ENCODE data around the gene PRPF6. TPM values are rescaled to one million over a fixed set of nuclear protein-coding genes. Genes with fewer than 3 reads are reported as not detected.
"Not testable (repeated sequence)": the region's sequence is repeated elsewhere in the genome, so short reads cannot be mapped to it uniquely, and the experiment has no call there.

Gene PRPF6
- polyA plus RNA-seq, 4 donors, result 86.0 to 95.4 (median 92.7) TPM

DNA sequence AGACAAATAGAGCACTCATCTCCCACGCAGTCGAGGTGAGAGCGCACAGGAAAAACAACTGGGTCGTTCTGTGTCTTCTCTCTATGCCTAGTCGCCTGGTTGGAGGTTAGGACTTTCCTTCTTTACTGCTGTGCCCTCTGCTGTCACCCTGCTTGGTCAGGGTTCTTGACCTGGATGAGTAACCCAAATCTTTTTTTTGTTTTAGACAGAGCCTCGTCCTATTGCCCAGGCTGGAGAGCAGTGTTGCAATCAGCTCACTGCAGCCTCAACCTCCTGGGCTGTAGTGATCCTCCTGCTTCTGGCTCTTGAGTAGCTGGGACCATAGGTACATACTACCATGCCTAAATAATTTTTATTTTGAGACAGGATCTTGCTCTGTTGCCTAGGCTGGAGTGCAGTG, 24.5 kb downstream of the PRPF6 start:
- no peak for DNase-seq (ENCODE audit: low read depth in 4 of 4, low spot score in 2 of 4)

DNA sequence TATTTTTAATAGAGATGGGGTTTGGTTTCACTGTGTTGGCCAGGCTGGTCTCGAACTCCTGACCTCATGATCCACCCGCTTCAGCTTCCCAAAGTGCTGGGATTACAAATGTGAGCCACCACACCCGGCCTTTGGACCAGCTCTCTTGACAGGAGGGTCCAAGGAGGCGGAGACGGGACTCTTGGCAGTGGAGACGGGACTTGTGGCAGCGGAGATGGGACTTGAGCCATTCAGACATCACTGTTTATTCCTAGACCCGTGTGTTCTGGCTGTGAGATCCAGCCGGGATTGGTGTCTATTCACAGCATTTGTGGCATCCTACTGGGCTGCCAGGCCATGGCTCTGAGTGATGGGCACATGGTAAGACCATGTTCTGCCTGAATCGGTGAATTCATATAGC, 25.6 kb downstream of the PRPF6 start:
- DNase-seq (ENCODE audit: low read depth in 4 of 4, low spot score in 2 of 4), result no peak

DNA sequence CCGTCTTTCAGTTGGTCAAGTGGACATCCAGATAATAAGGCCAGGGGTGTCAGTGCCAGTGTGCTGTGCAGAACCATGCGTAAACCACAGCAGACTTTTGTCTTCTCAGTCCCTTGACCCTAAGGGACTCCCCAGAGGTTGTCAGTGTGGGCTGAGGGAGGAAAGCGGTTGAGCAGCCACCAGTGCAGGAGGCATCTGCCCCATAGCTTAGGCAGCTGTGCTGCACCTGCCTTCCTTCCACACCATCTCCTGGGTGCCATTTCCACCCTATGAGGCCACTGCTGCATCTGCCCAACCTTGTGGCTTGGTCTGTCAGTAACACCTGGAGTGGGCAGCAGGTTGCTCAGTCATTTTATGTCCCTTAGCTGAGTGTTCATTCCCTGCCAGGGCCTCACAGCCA, 26.0 kb downstream of the PRPF6 start:
- DNase-seq (ENCODE audit: low read depth in 4 of 4, low spot score in 2 of 4), result no peak

DNA sequence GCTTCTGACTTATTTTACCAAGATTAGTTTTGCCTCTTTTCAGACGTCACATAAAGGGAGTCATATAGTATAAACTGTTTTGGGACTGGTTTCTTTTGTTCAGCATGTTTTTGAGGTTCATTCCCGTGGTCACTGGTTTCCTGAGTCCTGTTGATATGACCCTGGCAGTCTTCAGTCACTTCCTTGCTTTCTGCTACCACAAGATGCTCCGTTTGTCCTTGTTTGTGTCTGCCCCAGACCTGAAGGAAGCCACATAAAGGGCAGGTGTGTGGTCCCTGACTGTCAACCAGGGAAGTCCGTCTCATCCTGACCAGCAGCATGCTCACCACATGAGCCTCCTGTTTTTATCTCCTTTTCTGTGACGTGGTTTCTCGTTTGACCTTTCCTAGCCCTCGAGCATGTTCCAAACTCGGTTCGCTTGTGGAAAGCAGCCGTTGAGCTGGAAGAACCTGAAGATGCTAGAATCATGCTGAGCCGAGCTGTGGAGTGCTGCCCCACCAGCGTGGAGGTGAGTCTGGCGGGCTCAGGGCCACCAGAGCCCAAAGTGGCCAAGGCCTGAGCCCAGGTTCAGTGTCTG, 29.0 kb downstream of the PRPF6 start:
- DNase-seq (ENCODE audit: low read depth in 4 of 4, low spot score in 2 of 4), result no peak

DNA sequence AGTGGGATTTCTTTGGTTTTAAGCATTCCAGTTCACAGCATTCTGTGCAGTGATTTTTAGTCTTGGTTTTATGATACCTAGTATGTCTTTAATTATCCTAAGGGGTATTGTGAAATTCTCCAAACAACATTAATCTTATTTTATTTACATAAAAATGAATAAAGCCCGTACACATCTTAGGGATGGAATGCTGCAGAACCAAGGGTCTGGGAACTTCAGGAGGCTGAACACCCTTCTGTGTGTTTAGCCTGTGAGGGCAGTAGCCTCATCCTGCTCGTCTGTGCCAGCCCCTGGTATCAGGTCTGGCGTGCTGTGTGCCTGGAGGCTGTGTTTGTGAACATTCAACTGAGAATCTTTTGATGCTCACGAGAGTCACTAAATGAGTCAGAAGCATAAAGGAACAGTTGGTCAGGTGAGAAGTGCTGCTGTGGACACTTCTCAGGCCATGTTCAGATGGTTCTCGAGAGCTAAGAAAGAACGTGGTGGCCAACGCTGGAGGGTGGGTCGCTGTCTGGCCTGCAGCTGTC, 29.8 kb downstream of the PRPF6 start:
- no peak for DNase-seq (ENCODE audit: low read depth in 4 of 4, low spot score in 2 of 4)

DNA sequence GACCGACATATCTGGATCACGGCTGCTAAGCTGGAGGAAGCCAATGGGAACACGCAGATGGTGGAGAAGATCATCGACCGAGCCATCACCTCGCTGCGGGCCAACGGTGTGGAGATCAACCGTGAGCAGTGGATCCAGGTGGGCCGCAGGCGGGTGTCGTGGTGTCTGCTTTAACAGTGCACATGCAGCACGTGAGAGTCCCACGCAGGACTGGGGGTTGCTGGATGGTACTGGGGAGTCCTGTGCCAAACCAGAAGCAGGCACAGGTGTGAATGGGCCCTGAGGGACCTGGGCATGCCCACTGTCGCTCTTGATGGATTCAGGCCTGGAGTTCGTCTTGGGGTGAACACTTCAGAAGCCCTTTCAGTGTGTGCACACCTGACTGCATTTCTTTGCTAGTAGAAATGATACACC, 30.4 kb downstream of the PRPF6 start:
- DNase-seq (ENCODE audit: low read depth in 4 of 4, low spot score in 2 of 4), result no peak

DNA sequence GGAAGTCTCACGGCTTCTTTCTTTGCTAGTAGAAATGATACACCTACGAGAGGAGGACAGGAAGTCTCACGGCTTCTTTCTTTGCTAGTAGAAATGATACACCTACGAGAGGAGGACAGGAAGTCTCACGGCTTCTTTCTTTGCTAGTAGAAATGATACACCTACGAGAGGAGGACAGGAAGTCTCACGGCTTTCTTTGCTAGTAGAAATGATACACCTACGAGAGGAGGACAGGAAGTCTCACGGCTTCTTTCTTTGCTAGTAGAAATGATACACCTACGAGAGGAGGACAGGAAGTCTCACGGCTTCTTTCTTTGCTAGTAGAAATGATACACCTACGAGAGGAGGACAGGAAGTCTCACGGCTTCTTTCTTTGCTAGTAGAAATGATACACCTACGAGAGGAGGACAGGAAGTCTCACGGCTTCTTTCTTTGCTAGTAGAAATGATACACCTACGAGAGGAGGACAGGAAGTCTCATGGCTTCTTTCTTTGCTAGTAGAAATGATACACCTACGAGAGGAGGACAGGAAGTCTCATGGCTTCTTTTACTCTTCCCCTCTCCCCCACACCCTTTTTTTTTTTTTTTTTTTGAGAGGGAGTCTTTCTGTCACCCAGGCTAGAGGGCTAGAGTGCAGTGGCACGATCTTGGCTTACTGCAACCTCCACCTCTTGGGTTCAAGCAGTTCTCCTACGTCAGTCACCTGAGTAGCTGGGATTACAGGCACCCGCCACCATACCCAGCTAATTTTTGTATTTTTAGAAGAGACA, 31.6 kb downstream of the PRPF6 start:
- not testable (repeated sequence) for DNase-seq (ENCODE audit: low read depth in 4 of 4, low spot score in 2 of 4)

DNA sequence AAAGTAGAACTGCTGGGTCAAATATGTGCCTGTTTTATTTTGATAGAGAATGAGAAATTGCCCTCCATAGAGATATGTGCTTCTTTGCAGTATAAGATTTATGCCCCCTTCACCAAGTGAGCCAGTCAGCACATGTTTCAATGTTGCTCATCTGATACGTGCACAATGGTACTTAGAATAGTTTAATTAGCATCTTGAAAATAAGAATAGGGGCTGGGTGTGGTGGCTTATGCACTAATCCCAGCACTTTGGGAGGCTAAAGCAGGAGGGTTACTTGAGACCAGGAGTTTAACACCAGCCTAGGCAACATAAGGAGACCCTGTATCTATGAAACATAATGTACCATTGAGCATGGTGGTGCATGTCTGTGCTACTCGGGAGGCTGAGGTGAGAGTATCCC, 34.7 kb downstream of the PRPF6 start:
- no peak for DNase-seq (ENCODE audit: low read depth in 4 of 4, low spot score in 2 of 4)

DNA sequence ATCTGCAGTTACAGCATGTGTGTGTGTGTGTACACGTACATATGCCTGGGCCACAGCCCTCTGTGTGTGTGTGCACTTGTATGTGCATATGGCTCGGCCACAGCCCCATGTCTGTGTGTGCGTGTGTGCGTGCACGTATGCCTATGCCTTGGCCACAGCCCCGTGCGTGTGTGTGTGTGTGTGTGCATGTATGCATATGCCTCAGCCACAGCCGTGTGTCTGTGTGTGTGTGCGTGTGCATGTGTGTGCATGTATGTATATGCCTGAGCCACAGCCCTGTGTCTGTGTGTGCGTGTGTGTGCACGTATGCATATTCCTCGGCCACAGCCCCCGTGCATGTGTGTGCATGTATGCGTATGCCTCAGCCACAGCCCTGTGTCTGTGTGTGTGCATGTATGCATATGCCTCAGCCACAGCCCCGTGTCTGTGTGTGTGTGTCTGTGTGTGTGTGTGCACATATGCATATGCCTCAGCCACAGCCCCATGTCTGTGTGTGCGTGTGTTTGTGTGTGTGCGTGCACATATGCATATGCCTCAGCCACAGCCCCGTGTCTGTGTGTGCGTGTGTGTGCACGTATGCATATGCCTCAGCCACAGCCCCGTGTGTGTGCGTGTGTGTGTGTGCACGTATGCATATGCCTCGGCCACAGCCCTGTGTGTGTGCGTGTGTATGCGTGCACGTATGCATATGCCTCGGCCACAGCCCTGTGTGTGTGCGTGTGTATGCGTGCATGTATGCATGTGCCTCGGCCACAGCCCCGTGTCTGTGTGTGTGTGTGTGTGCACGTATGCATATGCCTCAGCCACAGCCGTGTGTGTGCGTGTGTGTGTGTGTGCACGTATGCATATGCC, 40.4 kb downstream of the PRPF6 start:
- DNase-seq (ENCODE audit: low read depth in 4 of 4, low spot score in 2 of 4), result no peak

DNA sequence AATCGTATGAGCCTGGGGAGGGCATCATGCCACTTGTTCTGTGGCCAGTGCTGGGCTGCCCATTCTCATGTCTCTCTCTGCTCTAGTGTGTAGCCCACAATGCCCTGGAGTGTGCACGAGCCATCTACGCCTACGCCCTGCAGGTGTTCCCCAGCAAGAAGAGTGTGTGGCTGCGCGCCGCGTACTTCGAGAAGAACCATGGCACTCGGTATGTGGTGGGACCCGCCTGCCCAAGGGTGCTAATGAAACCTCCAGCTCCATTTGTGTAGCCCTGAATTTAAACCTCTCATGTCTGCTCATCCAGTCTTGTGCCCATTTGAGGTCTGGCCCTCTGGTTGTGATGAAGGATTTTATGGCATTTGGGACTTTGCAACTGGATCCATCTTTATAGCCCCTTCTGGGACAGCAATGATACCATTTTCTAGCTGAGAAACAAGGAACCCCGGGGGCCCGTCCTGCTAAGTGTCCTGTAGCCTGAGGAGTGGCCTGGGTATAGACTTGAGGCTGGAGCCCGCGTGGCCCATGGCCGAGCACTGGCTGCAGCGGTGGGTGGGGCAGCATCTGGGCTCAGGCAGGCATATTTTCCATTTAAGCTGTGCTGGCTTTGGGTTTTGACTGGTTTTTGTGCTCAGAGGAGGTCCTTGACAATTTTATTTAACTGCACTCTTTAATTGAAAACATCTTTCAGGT, 41.9 kb downstream of the PRPF6 start:
- no peak for DNase-seq (ENCODE audit: low read depth in 4 of 4, low spot score in 2 of 4)

DNA sequence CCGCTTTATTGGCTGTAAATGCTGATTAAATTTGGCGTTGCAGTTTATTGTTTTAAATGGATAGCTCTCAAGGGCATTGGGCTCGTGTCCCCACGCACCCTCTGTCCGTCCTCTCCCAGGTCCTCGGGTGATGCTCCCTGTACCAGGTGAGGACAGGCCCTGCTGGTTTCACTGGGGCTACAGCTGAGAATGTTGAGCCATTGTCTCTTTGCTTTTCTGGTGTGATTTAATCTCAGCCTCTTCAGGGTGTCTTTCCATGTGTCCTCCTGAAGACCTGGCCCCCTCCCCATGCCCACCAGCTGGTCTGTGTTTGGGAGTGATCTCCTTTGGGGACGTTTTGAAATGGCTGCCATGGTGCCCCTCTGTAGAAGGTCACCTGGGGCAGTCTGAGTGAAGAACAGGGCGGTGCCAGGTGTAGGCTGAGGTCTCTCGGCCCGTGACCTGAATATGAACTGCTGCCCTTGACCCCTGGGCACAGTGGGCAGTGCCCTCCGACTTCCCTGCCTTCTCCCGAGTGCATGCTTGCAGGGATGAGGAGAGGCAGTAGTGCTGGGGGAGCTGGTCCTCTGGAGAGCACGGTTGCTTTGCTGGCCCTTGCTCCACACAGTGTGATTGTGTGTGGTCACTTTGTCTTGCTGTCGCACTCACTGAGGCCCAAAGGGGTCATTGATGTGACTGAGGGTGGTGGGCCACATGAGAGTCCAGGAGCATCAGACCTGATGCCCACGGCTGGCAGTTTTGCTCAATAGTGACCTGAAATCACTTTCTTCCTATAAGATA, 42.6 kb downstream of the PRPF6 start:
- DNase-seq (ENCODE audit: low read depth in 4 of 4, low spot score in 2 of 4), result no peak

DNA sequence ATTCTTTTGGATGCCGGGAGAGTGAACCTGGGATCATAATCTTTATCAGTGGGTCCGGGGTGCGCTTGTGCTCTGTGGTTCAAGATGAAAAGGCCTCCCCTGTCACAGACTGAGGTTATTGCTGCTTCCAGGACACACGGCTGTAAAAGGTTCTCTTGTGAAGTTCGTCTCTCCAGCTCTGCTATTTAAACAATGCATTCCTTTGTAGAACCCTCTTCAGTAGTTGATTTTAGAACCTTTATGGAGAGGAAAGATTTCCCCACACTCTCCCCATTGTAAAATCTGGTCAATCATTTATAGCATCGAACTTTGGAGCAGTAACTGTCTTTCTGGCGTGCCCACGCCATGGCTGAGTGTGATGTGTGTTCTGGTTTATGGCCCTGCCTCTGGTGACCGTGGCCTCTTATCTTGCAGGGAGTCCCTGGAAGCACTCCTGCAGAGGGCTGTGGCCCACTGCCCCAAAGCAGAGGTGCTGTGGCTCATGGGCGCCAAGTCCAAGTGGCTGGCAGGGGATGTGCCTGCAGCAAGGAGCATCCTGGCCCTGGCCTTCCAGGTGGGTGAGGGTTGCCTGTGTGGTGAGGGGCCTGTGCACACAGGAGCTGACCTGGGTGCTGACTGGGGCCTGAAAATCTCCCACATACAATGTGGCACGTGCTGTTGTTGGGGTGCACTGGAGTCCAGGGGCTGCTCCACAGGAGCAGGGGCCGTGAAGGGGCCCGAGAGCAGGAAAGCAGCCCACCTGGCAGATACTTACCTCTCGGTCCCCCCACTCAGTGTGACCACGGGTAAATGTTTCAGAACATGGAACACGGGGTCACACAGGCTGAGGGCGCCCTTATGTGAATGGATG, 43.4 kb downstream of the PRPF6 start:
- DNase-seq (ENCODE audit: low read depth in 4 of 4, low spot score in 2 of 4), result no peak

DNA sequence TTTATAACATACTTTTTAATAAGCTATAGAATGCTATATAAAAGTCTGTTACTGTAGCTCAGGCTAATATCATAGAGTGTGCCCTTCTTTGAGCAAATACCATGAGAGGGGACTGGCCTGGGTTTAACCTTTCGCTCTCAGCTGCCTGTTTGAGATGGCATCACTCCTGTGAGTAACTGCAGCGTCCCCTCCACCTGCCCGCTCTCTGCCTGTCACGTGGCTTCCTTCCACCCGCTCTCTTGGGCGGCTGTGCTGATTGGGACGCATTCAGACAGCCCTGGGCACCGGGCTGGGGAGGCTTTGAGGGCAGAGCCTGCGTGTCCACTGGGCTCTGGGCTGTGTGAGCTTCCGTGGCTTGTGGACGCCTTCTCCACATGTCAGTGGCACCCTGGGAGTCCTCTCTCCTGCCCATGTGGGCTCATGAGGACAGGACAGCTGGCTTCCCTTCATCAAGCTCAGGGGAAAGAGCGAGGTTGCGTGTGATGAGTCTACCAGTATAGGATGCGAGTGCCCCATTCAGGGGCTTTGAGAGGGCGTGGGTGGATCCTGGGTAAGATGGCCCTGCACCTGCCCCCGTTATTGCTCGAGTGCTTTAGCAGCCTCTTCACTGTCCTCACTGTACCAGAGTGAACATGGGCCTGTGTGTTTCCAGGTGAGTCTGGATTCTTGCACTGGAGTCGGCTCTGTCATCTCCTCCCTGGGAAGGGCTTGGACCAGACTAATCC, 44.3 kb downstream of the PRPF6 start:
- DNase-seq (ENCODE audit: low read depth in 4 of 4, low spot score in 2 of 4), result no peak

DNA sequence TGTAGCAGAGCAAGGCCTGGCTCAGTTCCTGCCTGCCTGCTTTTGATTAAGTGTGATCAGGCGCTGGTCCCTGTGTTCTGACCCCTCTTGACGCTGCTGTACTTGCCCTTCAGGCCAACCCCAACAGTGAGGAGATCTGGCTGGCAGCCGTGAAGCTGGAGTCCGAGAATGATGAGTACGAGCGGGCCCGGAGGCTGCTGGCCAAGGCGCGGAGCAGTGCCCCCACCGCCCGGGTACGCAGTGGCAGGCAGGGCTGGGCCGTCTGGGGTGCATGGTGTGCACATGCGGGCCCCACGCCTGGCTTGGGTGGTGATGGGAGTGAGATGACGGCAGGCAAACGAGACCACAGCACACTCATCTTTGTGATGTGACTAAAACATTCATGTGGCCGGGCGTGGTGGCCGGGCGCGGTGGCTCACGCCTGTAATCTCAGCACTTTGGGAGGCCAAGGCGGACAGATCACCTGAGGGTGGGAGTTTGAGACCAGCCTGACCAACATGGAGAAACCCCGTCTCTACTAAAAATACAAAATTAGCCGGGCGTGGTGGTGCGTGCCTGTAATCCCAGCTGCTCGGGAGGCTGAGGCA, 45.0 kb downstream of the PRPF6 start:
- no peak for DNase-seq (ENCODE audit: low read depth in 4 of 4, low spot score in 2 of 4)

DNA sequence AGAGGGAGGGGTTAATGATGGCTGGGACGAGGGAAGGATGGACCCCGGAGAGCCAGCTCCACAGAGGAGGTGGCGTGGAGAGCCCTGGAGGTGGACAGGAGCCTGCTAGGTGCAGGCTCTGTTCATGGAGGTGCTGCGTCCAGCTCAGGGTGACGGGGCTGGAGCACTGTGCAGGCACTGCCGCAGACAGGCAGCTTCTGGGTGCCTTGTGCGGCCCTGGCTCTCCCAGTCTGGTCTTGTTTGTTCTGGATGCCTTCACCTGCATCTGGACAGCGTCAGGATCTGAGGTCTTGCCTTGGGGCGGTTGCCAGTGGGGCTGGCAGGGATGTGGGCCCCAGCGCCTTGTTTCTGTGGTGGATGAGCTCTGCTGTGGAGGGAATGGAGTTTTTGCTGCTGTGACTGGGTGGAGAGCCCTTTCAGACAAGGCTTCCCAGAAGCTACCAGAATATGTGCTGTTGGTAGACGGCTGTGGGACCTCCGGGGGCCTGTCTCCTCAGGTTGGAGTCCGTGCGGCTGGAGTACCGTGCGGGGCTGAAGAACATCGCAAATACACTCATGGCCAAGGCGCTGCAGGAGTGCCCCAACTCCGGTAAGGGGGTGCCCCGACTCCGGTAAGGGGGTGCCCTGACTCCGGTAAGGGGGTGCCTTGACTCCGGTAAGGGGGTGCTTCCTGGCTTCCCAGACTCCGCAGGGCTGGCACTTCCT, 47.2 kb downstream of the PRPF6 start:
- no peak for DNase-seq (ENCODE audit: low read depth in 4 of 4, low spot score in 2 of 4)

DNA sequence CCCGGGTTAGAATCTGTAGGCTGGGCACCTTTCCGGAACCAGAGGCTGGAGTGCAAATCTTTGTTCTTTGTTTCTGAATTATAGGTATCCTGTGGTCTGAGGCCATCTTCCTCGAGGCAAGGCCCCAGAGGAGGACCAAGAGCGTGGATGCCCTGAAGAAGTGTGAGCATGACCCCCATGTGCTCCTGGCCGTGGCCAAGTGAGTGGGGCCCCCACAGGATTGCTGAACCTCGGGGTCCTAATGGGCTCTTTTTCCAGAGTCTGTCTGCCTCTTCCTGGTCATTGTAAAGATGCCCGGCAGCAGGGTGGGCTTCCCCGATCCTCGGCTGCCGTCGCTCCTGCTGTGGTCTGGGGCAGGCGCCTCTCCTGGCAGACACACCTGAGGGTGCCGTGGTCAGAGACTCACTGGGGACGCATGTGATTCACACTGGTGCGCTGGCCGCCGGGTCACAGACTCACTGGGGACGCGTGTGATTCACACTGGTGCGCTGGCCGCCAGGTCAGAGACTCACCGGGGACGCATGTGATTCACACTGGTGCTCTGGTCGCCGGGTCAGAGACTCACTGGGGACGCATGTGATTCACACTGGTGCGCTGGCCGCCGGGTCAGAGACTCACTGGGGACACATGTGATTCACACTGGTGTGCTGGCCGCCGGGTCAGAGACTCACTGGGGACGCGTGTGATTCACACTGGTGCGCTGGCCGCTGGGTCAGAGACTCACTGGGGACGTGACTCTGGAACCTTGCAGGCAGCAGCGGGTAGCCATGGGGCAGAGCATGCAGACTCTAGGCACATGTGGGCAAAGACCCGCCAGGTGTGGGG, 48.6 kb downstream of the PRPF6 start:
- DNase-seq (ENCODE audit: low read depth in 4 of 4, low spot score in 2 of 4), result no peak

All from left renal cortex interstitium (tissue), 4 donors.